ENCODE data around the gene PTPRCAP.
"Not testable (repeated sequence)": the region's sequence is repeated elsewhere in the genome, so short reads cannot be mapped to it uniquely, and the experiment has no call there.

DNA sequence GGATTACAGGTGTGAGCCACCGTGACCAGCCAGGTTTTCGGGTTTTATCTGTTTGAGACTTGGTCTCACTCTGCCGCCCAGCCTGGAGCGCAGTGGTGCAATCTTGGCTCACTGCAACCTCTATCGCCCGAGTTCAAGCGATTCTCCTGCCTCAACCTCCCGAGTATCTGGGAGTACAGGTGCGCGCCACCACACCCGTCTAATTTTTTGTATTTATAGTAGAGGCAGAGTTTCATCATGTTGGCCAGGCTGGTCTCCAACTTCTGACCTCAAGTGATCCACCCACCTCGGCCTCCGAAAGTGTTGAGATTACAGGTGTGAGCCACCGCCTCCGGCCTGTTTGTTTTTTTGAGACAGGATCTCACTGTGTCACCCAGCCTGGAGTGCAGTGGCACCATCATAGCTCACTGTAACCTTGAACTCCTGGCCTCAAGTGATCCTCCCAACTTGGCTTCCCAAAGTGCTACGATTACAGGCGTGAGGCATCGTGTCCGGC is 10.1 kb downstream of the PTPRCAP start:
- TF ChIP-seq, protein P1, sequence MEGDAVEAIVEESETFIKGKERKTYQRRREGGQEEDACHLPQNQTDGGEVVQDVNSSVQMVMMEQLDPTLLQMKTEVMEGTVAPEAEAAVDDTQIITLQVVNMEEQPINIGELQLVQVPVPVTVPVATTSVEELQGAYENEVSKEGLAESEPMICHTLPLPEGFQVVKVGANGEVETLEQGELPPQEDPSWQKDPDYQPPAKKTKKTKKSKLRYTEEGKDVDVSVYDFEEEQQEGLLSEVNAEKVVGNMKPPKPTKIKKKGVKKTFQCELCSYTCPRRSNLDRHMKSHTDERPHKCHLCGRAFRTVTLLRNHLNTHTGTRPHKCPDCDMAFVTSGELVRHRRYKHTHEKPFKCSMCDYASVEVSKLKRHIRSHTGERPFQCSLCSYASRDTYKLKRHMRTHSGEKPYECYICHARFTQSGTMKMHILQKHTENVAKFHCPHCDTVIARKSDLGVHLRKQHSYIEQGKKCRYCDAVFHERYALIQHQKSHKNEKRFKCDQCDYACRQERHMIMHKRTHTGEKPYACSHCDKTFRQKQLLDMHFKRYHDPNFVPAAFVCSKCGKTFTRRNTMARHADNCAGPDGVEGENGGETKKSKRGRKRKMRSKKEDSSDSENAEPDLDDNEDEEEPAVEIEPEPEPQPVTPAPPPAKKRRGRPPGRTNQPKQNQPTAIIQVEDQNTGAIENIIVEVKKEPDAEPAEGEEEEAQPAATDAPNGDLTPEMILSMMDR (IDR thresholded peaks at IDR 0.05) = not testable (repeated sequence)
- TF ChIP-seq POLR2A, POLR2AphosphoS5, EP300 (IDR thresholded peaks at IDR 0.05): not testable (repeated sequence)
